Measurements from ENCODE around the gene UBA3. TPM values are rescaled to one million over a fixed set of nuclear protein-coding genes. Genes with fewer than 3 reads are reported as not detected.

The UBA3 gene
- total and polyA plus RNA-seq, 10 of the 15 experiments (the other 5 are each of a cell fraction or from before 2014, with no cell fraction given): 72.9 to 131 (median 102) TPM

- TF ChIP-seq PRDM15 (CRISPR knock-in tag; IDR thresholded peaks at IDR 0.05) (no peak), MYC (IDR thresholded peaks at IDR 0.05; ENCODE audit: insufficient read depth, insufficient read length, insufficient replicate concordance, low read length, severe bottlenecking) (peak; percentile 83), JUNB (IDR thresholded peaks at IDR 0.05) (no peak), ETV6 (conservative IDR thresholded peaks at IDR 0.05 in 1 of 2, IDR thresholded peaks at IDR 0.05 in 1 of 2; ENCODE audit: borderline replicate concordance in 1 of 2, low read depth in 1 of 2) (0 out of 4 replicates have a peak, but pooled peaks of 1 of the 2 experiments have one; percentile 18), GATAD2B (conservative IDR thresholded peaks at IDR 0.05; ENCODE audit: low read depth) (peak; percentile 91), TARDBP (IDR thresholded peaks at IDR 0.05; ENCODE audit: borderline replicate concordance) (peak; percentile 66; the same call in 1 of the 2 replicates), NFYA (IDR thresholded peaks at IDR 0.05; ENCODE audit: borderline replicate concordance, low read depth, low read length) (no peak), NRF1 (conservative IDR thresholded peaks at IDR 0.05; ENCODE audit: low read depth, low read length) (no peak), EED (IDR thresholded peaks at IDR 0.05; ENCODE audit: low read depth) (peak; percentile 79), CREB1 (IDR thresholded peaks at IDR 0.05; ENCODE audit: low read depth) (peak; percentile 53), RAD21 (IDR thresholded peaks at IDR 0.05; ENCODE audit: insufficient read depth, low read depth, low read length) (0 out of 2 replicates have a peak, but pooled peaks have one; percentile 9), PML (IDR thresholded peaks at IDR 0.05; ENCODE audit: low read length) (0 out of 2 replicates have a peak, but pooled peaks have one; percentile 33), KLF5 (IDR thresholded peaks at IDR 0.05; ENCODE audit: partially characterized antibody) (peak; percentile 24), ZNF687 (IDR thresholded peaks at IDR 0.05) (peak; percentile 72), MAX (IDR thresholded peaks at IDR 0.05; ENCODE audit: low read depth, low read length) (peak; percentile 56; the same call in 1 of the 2 replicates)
These were observed 66.7 kb downstream of the UBA3 start, which contains the start of gene EOGT (continued) for GRCh38 chr3:69013253-69014021.
